ENCODE measurements around the gene GALNT8. TPM values are rescaled to one million over a fixed set of nuclear protein-coding genes. Genes with fewer than 3 reads are reported as not detected.

The GALNT8 gene
- total RNA-seq, 1 experiment from 2014 or later = 5.4 TPM

GRCh38 chr12:4701395-4702190 lies 18.6 kb upstream of the GALNT8 start:
- H3K4me1 Mint-ChIP-seq = peaks cover 7% of the 10 kb centered on the region in 2 experiments
- Histone ChIP-seq H3K79me1 (ENCODE audit: insufficient read depth, low read depth, low read length, poor library complexity, severe bottlenecking) (no peaks in the 10 kb centered on the region), H3T11ph (ENCODE audit: low read length) (no peak overlapping the region), H2BK20ac (ENCODE audit: low read depth, low read length, poor library complexity, severe bottlenecking) (no peak overlapping the region), H3K4me2 (ENCODE audit: insufficient read depth, insufficient read length, low read length) (no peak overlapping the region), H3K23ac (ENCODE audit: insufficient read length, low read depth, low read length) (no peak overlapping the region), H3K9me3 (ENCODE audit: control insufficient read depth, low read depth, low read length) (no peaks in the 10 kb centered on the region), H2BK5ac (ENCODE audit: insufficient read length, low read length) (no peak overlapping the region), H3K18ac (ENCODE audit: insufficient read length, low read depth, low read length) (no peak overlapping the region), H4K8ac (replicated peaks; ENCODE audit: insufficient read length, low read depth, low read length) (no peak overlapping the region), H3K27ac (ENCODE audit: insufficient read length, low read depth, low read length) (no peak overlapping the region), H3K79me2 (ENCODE audit: insufficient read depth, low read length) (no peaks in the 10 kb centered on the region), H4K91ac (ENCODE audit: insufficient read length, low read depth, low read length) (no peak overlapping the region), H3K9ac (ENCODE audit: extremely low read depth, insufficient read length, low read length) (no peak overlapping the region), H4K5ac (ENCODE audit: insufficient read length, low read depth, low read length) (no peak overlapping the region), H2BK120ac (ENCODE audit: low read depth, low read length, poor library complexity, severe bottlenecking) (no peak overlapping the region), H3K23me2 (ENCODE audit: insufficient read length, low read depth, low read length, poor library complexity, severe bottlenecking) (no peaks in the 10 kb centered on the region), H2BK12ac (ENCODE audit: insufficient read length, low read depth, low read length) (no peak overlapping the region), H3K4ac (ENCODE audit: low read depth, low read length) (no peak overlapping the region), H2BK15ac (ENCODE audit: low read depth, low read length) (no peak overlapping the region), H3K56ac (ENCODE audit: insufficient read length, low read depth, low read length) (no peak overlapping the region), H4K20me1 (ENCODE audit: control insufficient read depth, insufficient read depth, insufficient read length) (no peaks in the 10 kb centered on the region), H2AK5ac (ENCODE audit: insufficient read length, low read length) (no peak overlapping the region), H3K14ac (ENCODE audit: insufficient read depth, low read length) (no peak overlapping the region), H2AFZ (ENCODE audit: low read length) (no peak overlapping the region), H3K4me1 (ENCODE audit: insufficient read depth, low read length) (no peaks in the 10 kb centered on the region), H3K27me3 (ENCODE audit: insufficient read depth, low read length) (no peaks in the 10 kb centered on the region)
- H3K4me3 Mint-ChIP-seq = no peak overlapping the region
- no peaks in the 10 kb centered on the region for H3K9me3 Mint-ChIP-seq
- no peak for TF ChIP-seq CTCF (conservative IDR thresholded peaks at IDR 0.05)
- H3K27me3 Mint-ChIP-seq (ENCODE audit: low read depth) = no peaks in the 10 kb centered on the region
- no peak overlapping the region; a peak in 2 of 7 replicates for H3K27ac Mint-ChIP-seq
- WGBS (ENCODE audit: extremely low coverage, insufficient read length, low lambda C conversion rate) = no CpG with 5 or more reads among the region's 8 CpGs
- DNase-seq = no peak
- peaks cover 0 to 28% (median 2%) of the 10 kb centered on the region in 3 experiments; a peak in 4 of 7 replicates for H3K36me3 Mint-ChIP-seq (ENCODE audit: insufficient read depth in 1 of 3, low read depth in 3 of 3)

All from H9 (cell line).